Measurements from ENCODE around the gene AHCY.
"Not testable (repeated sequence)": the region's sequence is repeated elsewhere in the genome, so short reads cannot be mapped to it uniquely, and the experiment has no call there.

AHCY gene

DNA sequence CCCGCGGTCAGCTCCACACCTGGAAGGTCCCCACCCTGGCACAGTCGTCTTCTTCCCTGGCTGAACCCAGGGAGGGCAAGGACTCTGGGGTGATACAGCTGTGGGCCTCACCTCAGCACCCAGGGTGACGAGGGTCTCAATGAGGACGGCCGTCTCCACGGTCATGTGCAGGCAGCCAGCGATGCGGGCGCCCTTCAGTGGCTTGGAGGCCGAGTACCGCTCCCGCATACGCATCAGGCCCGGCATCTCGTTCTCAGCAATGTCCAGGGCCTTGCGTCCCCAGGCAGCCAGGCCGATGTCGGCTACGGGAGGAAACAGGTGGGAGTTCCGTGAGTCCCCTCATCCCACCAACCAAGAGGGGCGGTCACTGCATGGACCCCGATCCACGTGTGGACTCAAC is 7.9 kb downstream of the AHCY start:
- DNase-seq: no peak

- no peak for DNase-seq
Measured at GRCh38 chr20:34294563-34294962, 8.6 kb downstream of the AHCY start.

GRCh38 chr20:34293589-34293988 is 9.6 kb downstream of the AHCY start:
- no peak for DNase-seq

GRCh38 chr20:34293119-34293518 is 10.0 kb downstream of the AHCY start:
- DNase-seq: no peak

DNA sequence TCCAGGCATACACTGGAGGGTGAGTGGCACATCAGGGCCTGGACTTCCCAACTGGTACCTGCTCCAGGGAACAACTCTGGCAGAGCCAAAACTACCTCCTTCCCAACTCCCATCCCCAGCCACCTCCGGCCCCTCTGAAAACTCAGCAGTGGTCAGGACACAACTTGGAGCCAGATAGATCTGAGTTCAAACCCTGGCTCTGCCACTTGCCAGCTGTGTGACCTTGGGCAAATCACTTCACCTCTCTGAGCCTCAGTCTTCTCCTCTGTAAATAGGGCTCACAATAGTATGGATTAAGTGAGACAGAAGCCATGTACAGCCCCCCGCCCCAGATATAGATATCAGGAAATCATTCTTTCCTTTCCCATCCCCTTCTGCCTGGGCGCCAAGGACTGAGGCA is 10.7 kb downstream of the AHCY start:
- no peak for DNase-seq

DNA sequence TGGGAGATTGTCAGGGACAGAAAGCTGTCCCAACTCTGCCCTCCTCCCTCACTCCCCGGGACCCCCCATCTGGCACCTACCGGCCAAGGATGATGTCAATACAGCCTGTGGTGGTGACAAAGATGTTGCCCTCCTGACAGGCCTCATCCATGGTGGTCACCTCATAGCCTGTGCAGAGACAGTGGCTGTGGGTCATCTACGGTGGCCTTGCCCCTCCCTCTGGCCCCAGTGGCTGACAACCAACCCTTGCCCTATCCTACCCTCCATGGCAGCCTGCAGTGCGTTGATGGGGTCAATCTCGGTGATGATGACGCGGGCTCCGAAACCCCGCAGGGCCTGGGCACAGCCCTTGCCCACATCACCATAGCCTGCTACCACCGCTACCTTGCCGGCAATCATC is 12.7 kb downstream of the AHCY start:
- no peak for DNase-seq

DNA sequence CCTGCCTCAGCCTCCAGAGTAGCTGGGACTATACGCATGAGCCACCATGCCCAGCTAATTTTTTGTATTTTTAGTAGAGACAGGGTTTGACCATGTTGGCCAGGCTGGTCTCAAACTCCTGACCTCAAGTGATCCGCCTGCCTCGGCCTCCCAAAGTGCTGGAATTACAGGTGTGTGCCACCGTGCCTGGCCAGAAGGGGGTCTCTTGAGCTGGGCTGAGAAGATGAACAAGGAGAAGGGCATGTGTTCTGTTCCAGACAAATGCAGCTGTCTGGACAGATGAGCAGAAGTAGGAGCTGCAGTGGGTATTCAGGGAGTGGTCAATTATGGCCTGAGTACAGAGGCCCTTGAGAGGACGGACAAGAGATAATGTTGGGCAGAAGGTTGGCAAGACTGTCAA is 15.7 kb downstream of the AHCY start:
- DNase-seq: not testable (repeated sequence)

DNA sequence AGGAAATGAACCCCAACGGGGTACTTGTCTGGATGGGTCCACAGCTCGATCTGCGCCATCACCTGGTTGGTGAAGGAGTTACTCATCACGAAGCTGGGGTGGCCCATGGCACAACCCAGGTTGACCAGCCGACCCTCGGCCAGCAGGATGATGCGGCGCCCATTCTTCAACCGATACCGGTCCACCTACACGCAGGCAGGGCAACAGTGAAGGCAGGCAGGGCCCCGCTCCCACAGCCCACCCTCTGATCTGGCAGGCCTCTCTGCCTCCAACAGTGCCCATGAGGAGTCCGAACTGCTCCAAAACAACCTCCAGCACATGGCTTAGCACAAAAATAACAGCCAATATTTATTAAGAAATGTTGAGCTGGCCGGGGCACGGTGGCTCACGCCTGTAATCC is 17.7 kb downstream of the AHCY start:
- no peak for DNase-seq

- DNase-seq: no peak
Measured at GRCh38 chr20:34283844-34284243, 19.3 kb downstream of the AHCY start.

GRCh38 chr20:34282041-34282440 is 21.1 kb downstream of the AHCY start:
- DNase-seq: no peak

DNA sequence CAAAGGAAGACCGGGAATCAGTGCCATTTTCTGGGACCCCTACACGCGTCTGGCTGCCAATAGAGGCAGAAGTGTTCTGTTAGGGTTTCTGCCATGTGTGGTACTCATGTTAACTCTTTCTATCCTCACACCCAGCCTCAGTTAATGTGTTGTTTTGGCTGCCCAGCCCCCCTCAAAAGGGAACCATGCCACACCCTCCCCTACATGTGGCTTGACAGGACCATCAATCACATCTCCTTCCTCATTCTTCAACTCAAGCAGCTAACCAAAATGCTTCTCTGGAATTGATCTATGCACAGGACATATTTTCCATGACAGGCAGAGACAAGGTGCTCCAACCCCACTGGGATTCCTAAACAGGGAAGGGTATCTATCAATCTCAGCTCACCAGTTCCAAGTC is 22.0 kb downstream of the AHCY start:
- DNase-seq: no peak

DNA sequence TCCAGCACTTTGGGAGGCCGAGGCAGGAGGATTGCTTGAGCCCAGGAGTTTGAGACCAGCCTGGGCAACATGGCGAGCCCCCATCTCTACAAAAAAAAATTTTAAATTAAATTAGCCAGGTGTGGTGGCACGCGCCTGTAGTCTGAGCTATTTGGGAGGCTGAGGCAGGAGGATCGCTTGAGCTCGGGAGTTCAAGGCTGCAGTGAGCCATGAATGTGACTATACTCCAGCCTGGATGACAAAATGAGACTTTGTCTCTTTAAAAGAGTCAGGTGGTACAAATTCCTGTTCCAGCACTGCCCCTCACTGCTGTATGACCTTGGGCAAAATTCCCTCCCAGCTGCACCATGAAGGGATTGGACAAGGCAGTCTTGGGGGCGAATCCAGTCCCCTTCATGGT is 28.5 kb downstream of the AHCY start:
- DNase-seq: no peak

GRCh38 chr20:34271956-34272355 is 31.2 kb downstream of the AHCY start:
- no peak for DNase-seq

DNA sequence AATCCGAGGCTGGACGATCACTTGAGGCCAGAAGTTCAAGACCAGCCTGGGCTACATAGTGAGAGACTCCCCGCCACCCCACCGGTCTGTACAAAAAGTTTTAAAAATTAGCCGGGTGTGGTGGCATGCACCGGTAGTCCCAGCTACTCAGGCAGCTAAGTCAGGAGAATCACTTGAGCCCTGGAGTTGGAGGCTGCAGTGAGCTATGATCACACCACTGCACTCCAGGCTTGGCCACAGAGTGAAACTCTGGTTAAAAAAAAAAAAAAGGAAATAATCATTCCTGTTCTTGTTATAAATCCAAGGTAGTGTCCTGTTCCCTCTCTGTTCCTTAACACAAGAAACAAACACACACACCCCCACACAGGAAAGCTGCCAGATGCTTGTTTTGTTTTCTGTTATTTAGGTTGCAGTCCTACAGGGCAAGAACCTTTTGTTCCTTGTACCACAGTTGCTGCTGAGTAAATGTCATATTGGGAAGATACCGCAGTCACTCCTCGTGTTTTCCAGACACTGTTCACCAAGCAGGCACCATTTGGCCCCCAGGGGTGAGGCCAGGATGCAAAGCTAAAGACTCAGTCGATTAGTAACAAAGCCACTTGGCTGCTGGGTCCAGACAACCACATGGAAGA is 33.0 kb downstream of the AHCY start:
- DNase-seq: no peak

DNA sequence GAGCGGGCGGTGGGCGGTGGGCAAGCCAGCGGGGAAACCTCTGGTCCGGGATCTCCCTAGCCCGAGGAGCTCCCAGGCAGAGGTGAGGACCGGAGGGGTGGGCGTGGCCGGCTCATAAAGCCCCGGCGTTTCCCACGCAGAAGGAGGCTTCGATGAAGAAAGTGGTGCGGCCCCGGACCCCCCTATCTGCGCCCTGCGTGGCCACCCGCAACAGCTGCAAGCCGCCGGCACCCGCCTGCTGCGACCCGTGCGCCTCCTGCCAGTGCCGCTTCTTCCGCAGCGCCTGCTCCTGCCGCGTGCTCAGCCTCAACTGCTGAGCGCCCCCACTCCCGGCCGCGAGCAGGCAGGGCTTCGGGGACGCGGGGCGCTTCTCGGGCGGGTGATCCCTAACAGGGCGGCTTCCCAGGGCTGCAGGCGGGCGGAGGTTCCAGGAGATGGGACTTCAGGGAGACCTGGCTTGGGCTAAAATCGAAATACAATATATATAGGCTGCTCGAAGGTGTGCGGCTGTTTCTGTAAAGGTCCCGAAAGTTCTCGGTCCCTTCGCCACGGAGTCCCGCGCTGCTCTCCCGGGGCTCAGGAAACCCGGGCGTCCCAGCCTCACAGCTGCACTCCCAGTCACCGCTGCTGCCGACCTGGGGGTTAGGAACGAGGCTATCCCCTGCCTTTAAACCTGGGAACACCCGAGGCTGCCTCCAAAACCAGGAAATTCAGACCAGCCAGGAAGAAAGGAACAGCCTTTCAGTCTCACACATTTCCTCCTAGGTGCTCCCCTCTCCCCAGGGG is 34.1 kb downstream of the AHCY start:
- DNase-seq: no peak

DNA sequence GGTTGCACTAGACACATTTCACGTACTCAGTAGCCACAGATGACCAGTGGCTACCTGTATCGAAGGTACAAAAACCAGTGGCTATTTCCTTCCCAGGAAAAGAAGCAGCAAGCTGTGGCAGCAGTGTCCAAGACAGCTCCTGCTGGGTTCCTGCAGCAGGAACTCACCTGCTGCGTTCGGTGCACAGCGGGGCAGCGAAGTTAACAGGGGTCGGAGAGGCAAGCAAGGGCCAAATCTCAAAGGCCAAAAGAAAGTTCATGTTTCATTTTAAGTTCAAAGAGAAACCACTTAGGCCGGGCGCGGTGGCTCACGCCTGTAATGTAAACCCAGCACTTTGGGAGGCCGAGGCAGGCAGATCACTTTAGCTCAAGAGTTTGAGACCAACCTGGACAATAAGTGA is 35.0 kb downstream of the AHCY start:
- no peak for DNase-seq

DNA sequence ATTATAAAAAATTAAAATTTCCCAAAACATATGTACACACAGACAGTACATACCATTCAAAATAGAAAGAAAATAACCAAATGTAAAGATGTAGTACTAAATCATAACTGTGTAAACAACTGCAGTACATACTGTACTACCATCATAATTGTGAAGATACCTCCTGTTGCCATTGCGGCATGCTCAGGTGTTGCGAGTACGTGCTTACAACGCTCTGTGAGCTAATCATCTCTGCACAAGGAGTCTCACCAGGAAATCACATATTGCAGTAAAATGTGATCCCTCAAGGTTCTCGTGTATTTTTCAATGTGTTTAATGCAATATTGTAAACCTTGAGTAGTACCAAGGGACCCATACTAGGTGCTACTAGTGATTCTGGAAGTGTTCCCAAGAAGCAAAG is 39.0 kb downstream of the AHCY start:
- DNase-seq: no peak

GRCh38 chr20:34263468-34263867 is 39.7 kb downstream of the AHCY start:
- DNase-seq: not testable (repeated sequence)

DNA sequence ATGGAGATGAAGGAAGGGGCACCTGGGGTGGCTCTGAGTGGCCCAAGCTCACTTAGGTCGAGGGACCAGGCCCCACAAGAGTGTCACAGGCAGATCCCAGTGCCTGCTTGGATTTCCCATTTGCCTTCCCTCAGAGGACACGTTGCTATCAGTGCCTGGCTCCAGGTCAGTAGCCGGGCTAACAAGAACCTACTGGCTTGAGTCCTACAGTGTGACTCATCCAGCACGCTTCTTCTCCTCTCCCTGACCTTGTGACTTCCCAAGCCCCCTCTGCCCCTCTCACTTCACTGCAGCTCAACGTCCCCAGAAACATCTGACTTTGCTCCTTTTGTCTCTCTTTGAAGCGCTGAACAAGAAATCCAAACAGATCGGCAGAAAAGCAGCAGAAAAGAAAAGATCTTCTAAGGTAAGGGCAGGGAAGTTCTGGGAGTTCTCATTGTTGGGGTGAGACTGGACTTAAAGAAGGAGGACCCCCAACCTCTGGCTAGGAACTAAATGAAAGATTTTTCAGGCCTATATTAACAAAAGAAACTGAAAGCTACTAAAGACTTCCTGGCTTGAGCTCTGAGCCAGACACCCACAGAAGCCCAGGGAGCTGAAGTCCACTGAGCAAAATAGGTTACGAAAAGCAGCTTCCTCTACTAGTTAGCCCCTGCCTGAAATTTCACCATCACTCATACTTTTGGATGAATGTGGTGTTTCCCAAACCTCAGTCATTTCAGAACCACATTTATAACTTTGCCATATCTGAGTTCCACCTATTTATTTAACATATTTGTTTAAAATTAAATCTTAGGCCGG is 40.5 kb downstream of the AHCY start:
- no peak for DNase-seq

DNA sequence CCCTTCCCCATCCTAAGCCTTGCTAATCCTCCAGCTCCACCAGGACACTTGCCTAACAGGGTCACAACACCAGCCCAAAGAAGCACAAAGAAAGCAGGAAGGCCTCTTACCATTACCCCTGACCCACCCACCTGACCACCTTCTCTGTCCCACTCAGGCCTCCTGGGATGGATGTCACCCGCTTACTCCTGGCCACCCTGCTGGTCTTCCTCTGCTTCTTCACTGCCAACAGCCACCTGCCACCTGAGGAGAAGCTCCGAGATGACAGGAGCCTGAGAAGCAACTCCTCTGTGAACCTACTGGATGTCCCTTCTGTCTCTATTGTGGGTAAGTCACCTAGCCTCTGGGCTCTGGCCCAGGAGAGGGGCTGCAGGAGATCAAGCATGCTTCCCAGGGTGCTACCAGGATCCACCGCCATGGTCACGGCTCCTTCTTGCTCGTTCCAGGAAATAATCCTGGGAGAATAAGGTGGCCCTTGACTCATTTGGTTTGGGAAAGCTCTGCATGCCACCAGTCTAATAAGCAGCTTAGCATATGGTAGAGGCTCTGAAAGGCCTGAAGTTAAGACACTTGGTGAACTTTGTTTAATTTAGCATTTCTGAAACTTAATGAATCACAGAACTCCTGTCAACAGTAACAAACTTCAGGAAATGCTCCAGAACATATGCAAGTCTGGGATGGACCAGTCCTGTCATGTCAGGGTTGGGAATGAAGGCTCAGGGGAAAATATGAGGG is 42.8 kb downstream of the AHCY start:
- no peak for DNase-seq

GRCh38 chr20:34256629-34257124 is 46.5 kb downstream of the AHCY start:
- no peak for DNase-seq

- no peak for DNase-seq
Measured at GRCh38 chr20:34254979-34255378, 48.2 kb downstream of the AHCY start.
